Measurements from ENCODE around the gene TMEM89. TPM values are rescaled to one million over a fixed set of nuclear protein-coding genes. Genes with fewer than 3 reads are reported as not detected.

The TMEM89 gene, protein sequence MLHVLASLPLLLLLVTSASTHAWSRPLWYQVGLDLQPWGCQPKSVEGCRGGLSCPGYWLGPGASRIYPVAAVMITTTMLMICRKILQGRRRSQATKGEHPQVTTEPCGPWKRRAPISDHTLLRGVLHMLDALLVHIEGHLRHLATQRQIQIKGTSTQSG
- not detected for total RNA-seq
- polyA plus RNA-seq = not detected
- long read RNA-seq, donor 1 = 0 reads
- long read RNA-seq, donor 2 = 0 reads

DNA sequence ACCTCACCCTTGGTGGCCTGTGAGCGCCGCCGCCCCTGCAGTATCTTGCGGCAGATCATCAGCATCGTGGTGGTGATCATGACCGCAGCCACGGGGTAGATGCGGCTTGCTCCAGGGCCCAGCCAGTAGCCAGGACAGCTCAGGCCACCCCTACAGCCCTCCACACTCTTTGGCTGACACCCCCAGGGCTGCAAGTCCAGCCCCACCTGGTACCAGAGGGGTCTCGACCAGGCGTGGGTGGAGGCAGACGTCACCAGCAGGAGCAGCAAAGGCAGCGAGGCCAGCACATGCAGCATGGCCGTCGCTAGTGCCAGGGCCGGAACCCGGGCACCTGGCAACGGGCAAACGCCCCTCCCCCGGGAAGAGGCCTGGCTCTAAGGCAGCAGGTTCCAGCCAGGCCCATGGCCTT lies at the start of gene TMEM89:
TSS of gene TMEM89 (minus strand) at position 309 of the 409 bp plus-strand sequence. CDS start at position 296, 13 bp downstream.
- TF ChIP-seq, protein P1, sequence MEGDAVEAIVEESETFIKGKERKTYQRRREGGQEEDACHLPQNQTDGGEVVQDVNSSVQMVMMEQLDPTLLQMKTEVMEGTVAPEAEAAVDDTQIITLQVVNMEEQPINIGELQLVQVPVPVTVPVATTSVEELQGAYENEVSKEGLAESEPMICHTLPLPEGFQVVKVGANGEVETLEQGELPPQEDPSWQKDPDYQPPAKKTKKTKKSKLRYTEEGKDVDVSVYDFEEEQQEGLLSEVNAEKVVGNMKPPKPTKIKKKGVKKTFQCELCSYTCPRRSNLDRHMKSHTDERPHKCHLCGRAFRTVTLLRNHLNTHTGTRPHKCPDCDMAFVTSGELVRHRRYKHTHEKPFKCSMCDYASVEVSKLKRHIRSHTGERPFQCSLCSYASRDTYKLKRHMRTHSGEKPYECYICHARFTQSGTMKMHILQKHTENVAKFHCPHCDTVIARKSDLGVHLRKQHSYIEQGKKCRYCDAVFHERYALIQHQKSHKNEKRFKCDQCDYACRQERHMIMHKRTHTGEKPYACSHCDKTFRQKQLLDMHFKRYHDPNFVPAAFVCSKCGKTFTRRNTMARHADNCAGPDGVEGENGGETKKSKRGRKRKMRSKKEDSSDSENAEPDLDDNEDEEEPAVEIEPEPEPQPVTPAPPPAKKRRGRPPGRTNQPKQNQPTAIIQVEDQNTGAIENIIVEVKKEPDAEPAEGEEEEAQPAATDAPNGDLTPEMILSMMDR (IDR thresholded peaks at IDR 0.05) = no peak
- ATAC-seq = peak in 1 of 4 donors; percentile 10
- no peak for DNase-seq
- H3K4me3 ChIP-seq = no peak within 1 kb of the TSS
- H3K27me3 ChIP-seq (ENCODE audit: insufficient read depth in 3 of 3, low read length in 2 of 3) = no peaks in the 10 kb centered on the region
- WGBS, 3 donors = 83 to 89% (median 86%) methylated on average over 19 of the region's 19 CpGs
- H3K4me1 ChIP-seq = no peaks in the 10 kb centered on the region
- peaks cover 13% of the 10 kb centered on the region for H3K9me3 ChIP-seq
- no peak within 1 kb of the TSS for H3K27ac ChIP-seq
- peaks cover 0 to 17% of the 10 kb centered on the region in 2 donors for H3K36me3 ChIP-seq (ENCODE audit: insufficient read depth in 1 of 2, low read depth in 1 of 2)
- intact Hi-C loops (cut with DNase I) = no loop called here

- intact Hi-C loops (cut with DNase I) = no loop called here
- no peaks in the 10 kb centered on the region for H3K36me3 ChIP-seq (ENCODE audit: insufficient read depth in 1 of 2, low read depth in 1 of 2)
- H3K9me3 ChIP-seq = no peaks in the 10 kb centered on the region
- H3K27ac ChIP-seq = no peak overlapping the region
- H3K27me3 ChIP-seq (ENCODE audit: insufficient read depth in 3 of 3, low read length in 2 of 3) = peaks cover 0 to 45% (median 20%) of the 10 kb centered on the region in 3 donors
- DNase-seq (no peak), ATAC-seq (no peak)
- peaks cover 19% of the 10 kb centered on the region for H3K4me1 ChIP-seq
- TF ChIP-seq, protein P1 (IDR thresholded peaks at IDR 0.05) = no peak
- WGBS, 3 donors = 81 to 85% (median 84%) methylated on average over 3 to 4 of the region's 4 CpGs
- no peak overlapping the region for H3K4me3 ChIP-seq
These were observed 43.4 kb upstream of the TMEM89 start for GRCh38 chr3:48664929-48665328.

GRCh38 chr3:48664313-48664644 lies 42.7 kb upstream of the TMEM89 start:
- TF ChIP-seq, protein P1 (IDR thresholded peaks at IDR 0.05) = peak; percentile 3
- H3K4me1 ChIP-seq = peaks cover 19% of the 10 kb centered on the region
- no peak overlapping the region for H3K27ac ChIP-seq
- no peaks in the 10 kb centered on the region for H3K9me3 ChIP-seq
- WGBS, 3 donors = 52 to 56% (median 52%) methylated on average over 11 of the region's 11 CpGs
- ATAC-seq = no peak
- no peak for DNase-seq
- intact Hi-C loops (cut with DNase I) = no loop called here
- H3K4me3 ChIP-seq = peak overlapping the region; percentile 63
- H3K36me3 ChIP-seq (ENCODE audit: insufficient read depth in 1 of 2, low read depth in 1 of 2) = no peaks in the 10 kb centered on the region
- peaks cover 0 to 47% (median 20%) of the 10 kb centered on the region in 3 donors for H3K27me3 ChIP-seq (ENCODE audit: insufficient read depth in 3 of 3, low read length in 2 of 3)

DNA sequence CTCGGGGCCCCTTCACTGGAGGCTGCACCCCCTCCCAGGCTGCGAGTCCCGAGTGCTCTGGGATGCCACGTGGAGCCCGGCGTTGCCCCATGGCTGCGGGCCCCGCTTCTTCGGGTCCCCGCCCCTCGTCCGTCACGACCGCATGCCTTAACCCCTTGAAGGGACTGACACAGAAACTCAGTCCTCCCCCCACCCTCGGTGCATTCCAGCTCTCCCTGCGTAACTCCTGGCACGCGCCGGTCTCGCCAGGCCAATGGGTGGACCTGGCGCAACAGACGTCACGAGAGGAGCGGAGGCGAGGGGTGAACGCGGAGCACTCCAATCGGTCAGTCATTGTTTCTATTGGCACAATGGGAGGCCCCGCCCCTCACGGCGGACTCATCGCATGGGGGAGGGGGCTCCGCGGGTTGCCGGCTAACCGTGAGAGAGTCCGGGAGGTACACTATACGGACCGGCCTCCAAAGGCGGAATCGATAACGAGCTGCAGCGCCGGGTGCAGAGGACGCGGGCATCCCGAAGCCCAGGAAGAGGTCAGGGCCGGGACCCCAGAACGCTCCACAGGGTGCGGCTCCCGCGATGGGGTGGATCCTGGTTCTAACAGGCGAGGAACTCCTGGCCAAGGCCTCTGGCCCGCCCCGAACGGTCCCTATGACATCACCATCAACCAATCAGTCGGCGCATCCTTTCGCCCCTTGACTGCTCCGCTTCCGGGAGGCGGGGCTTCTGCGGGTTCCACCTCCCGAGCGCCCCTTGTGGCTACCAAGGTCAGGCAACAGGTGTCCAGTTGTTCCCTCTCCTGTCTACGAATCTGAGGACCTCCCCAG lies 42.1 kb upstream of the TMEM89 start:
- H3K4me3 ChIP-seq = peak overlapping the region; percentile 63
- peaks cover 0 to 47% (median 20%) of the 10 kb centered on the region in 3 donors for H3K27me3 ChIP-seq (ENCODE audit: insufficient read depth in 3 of 3, low read length in 2 of 3)
- intact Hi-C loops (cut with DNase I) = no loop called here
- H3K36me3 ChIP-seq (ENCODE audit: insufficient read depth in 1 of 2, low read depth in 1 of 2) = no peaks in the 10 kb centered on the region
- TF ChIP-seq, protein P1 (IDR thresholded peaks at IDR 0.05) = peak; percentile 39
- ATAC-seq (peak; percentile 59 to 81 (median 74)), DNase-seq (peak; percentile 83 to 88)
- 0 to 1% (median 1%) methylated on average over 58 to 66 of the region's 66 CpGs for WGBS, 3 donors
- H3K4me1 ChIP-seq = peaks cover 19% of the 10 kb centered on the region
- H3K27ac ChIP-seq = no peak overlapping the region
- H3K9me3 ChIP-seq = no peaks in the 10 kb centered on the region

Data from psoas muscle (tissue), 8 donors.